ENCODE measurements around the gene PPFIA3.
"Not testable (repeated sequence)": the region's sequence is repeated elsewhere in the genome, so short reads cannot be mapped to it uniquely, and the experiment has no call there.

Gene PPFIA3

GRCh38 chr19:49173198-49173597 lies 53.9 kb downstream of the PPFIA3 start:
- FAIRE-seq: no peak

GRCh38 chr19:49180659-49181058 lies 61.3 kb downstream of the PPFIA3 start:
- FAIRE-seq: no peak

More at GRCh38 chr19:49173198-49173597, 53.9 kb downstream of the PPFIA3 start:
- DNase-seq (ENCODE audit: insufficient read length, low spot score): no peak

GRCh38 chr19:49182010-49182847 lies 62.9 kb downstream of the PPFIA3 start:
- DNase-seq (ENCODE audit: insufficient read length, low spot score); FAIRE-seq: not testable (repeated sequence)

More at GRCh38 chr19:49180659-49181058, 61.3 kb downstream of the PPFIA3 start:
- DNase-seq (ENCODE audit: insufficient read length, low spot score): no peak

GRCh38 chr19:49182848-49183375 lies 63.6 kb downstream of the PPFIA3 start:
- FAIRE-seq (no peak), DNase-seq (ENCODE audit: insufficient read length, low spot score) (no peak)

- FAIRE-seq: no peak
- no peak for DNase-seq (ENCODE audit: insufficient read length, low spot score)
Observed at GRCh38 chr19:49186108-49186507, 66.8 kb downstream of the PPFIA3 start.

GRCh38 chr19:49188626-49189200 lies 69.4 kb downstream of the PPFIA3 start:
- DNase-seq (ENCODE audit: insufficient read length, low spot score) (no peak), FAIRE-seq (no peak)

GRCh38 chr19:49189259-49189658 lies 69.9 kb downstream of the PPFIA3 start:
- DNase-seq (ENCODE audit: insufficient read length, low spot score) (no peak), FAIRE-seq (no peak)

GRCh38 chr19:49190781-49191180 lies 71.4 kb downstream of the PPFIA3 start:
- no peak for DNase-seq (ENCODE audit: insufficient read length, low spot score)
- FAIRE-seq: no peak

GRCh38 chr19:49193822-49194394 lies 74.6 kb downstream of the PPFIA3 start:
- FAIRE-seq: no peak
- DNase-seq (ENCODE audit: insufficient read length, low spot score): no peak

GRCh38 chr19:49194408-49194807 lies 75.1 kb downstream of the PPFIA3 start:
- DNase-seq (ENCODE audit: insufficient read length, low spot score): no peak
- no peak for FAIRE-seq

GRCh38 chr19:49196527-49197240 lies 77.3 kb downstream of the PPFIA3 start:
- DNase-seq (ENCODE audit: insufficient read length, low spot score) (no peak), FAIRE-seq (no peak)

GRCh38 chr19:49200238-49200862 lies 81.0 kb downstream of the PPFIA3 start:
- DNase-seq (ENCODE audit: insufficient read length, low spot score): no peak
- FAIRE-seq: no peak
